HUES6 (cell line): ENCODE measurements around the gene ST8SIA6.
"Not testable (repeated sequence)": the region's sequence is repeated elsewhere in the genome, so short reads cannot be mapped to it uniquely, and the experiment has no call there.

Source experiments
- H3K27ac ChIP-seq: 2 replicates; pipeline ENCODE4 v1.7.0; 2013; ENCODE audit warnings: low read depth, mild to moderate bottlenecking, low read length, inconsistent platforms
- H3K27me3 ChIP-seq: 2 replicates; pipeline ENCODE4 v1.6.1; 2013; ENCODE audit warnings: low read length; ENCODE audit not compliant: control insufficient read depth, insufficient read depth
- H3K36me3 ChIP-seq: 2 replicates; pipeline ENCODE4 v1.6.1; 2013; ENCODE audit warnings: low read length; ENCODE audit not compliant: control insufficient read depth, insufficient read depth
- H3K4me1 ChIP-seq: 2 replicates; pipeline ENCODE4 v1.6.1; 2013; ENCODE audit warnings: low read length; ENCODE audit not compliant: control insufficient read depth, insufficient read depth
- H3K4me3 ChIP-seq: 2 replicates; pipeline ENCODE4 v1.5.1; 2013; ENCODE audit warnings: low read depth, low read length
- H3K9ac ChIP-seq: one replicate; pipeline ENCODE4 v1.6.1; 2013; ENCODE audit warnings: mild to moderate bottlenecking, low read length
- H3K9me3 ChIP-seq: 2 replicates; pipeline ENCODE4 v1.6.1; 2013; ENCODE audit warnings: low read depth, low read length; ENCODE audit not compliant: control insufficient read depth, insufficient read depth

Gene ST8SIA6

GRCh38 chr10:17454161-17455014 lies at the start of gene ST8SIA6:
TSS of gene ST8SIA6 (minus strand) at chr10:17454595. CDS start at chr10:17454255, 340 bp downstream.
- H3K9ac ChIP-seq = peak within 1 kb of the TSS; percentile 44
- H3K4me1 ChIP-seq = peaks cover 18% of the 10 kb centered on the region
- peak within 1 kb of the TSS; percentile 78 for H3K4me3 ChIP-seq
- H3K27me3 ChIP-seq = peaks cover 41% of the 10 kb centered on the region
- H3K27ac ChIP-seq = no peak within 1 kb of the TSS
- H3K36me3 ChIP-seq = peaks cover 6% of the 10 kb centered on the region; the same call in 1 of the 2 replicates
- peaks cover 13% of the 10 kb centered on the region for H3K9me3 ChIP-seq

GRCh38 chr10:17503795-17504194 lies 49.4 kb upstream of the ST8SIA6 start:
- Histone ChIP-seq H3K27me3 (no peaks in the 10 kb centered on the region; the same call in 1 of the 2 replicates), H3K4me3 (no peak overlapping the region), H3K36me3 (no peaks in the 10 kb centered on the region), H3K9ac (no peak overlapping the region), H3K27ac (no peak overlapping the region), H3K9me3 (no peaks in the 10 kb centered on the region), H3K4me1 (peaks cover 4% of the 10 kb centered on the region; the same call in 1 of the 2 replicates)

- Histone ChIP-seq H3K9me3 (no peaks in the 10 kb centered on the region), H3K4me3 (no peak overlapping the region), H3K27ac (no peak overlapping the region), H3K4me1 (peaks cover 4% of the 10 kb centered on the region; the same call in 1 of the 2 replicates), H3K27me3 (no peaks in the 10 kb centered on the region; the same call in 1 of the 2 replicates), H3K9ac (no peak overlapping the region), H3K36me3 (no peaks in the 10 kb centered on the region)
Measured at GRCh38 chr10:17502814-17503213, 48.4 kb upstream of the ST8SIA6 start.

GRCh38 chr10:17499014-17499413 lies 44.6 kb upstream of the ST8SIA6 start:
- not testable (repeated sequence) for H3K4me3 ChIP-seq, H3K9ac ChIP-seq, H3K4me1 ChIP-seq, H3K27me3 ChIP-seq, H3K9me3 ChIP-seq, H3K36me3 ChIP-seq, H3K27ac ChIP-seq

GRCh38 chr10:17497446-17498030 lies 43.1 kb upstream of the ST8SIA6 start:
- Histone ChIP-seq H3K9ac (no peak overlapping the region), H3K4me3 (no peak overlapping the region), H3K9me3 (no peaks in the 10 kb centered on the region), H3K36me3 (no peaks in the 10 kb centered on the region), H3K4me1 (no peaks in the 10 kb centered on the region), H3K27me3 (no peaks in the 10 kb centered on the region), H3K27ac (no peak overlapping the region)

GRCh38 chr10:17494626-17495260 lies 40.3 kb upstream of the ST8SIA6 start:
- no peaks in the 10 kb centered on the region for H3K36me3 ChIP-seq
- no peak overlapping the region for H3K4me3 ChIP-seq
- H3K27ac ChIP-seq = no peak overlapping the region
- H3K4me1 ChIP-seq = no peaks in the 10 kb centered on the region
- H3K27me3 ChIP-seq = no peaks in the 10 kb centered on the region
- no peak overlapping the region for H3K9ac ChIP-seq
- H3K9me3 ChIP-seq = no peaks in the 10 kb centered on the region

GRCh38 chr10:17488848-17489247 lies 34.5 kb upstream of the ST8SIA6 start:
- H3K9me3 ChIP-seq = no peaks in the 10 kb centered on the region
- H3K9ac ChIP-seq = no peak overlapping the region
- H3K36me3 ChIP-seq = no peaks in the 10 kb centered on the region
- no peaks in the 10 kb centered on the region for H3K27me3 ChIP-seq
- no peak overlapping the region for H3K27ac ChIP-seq
- no peaks in the 10 kb centered on the region for H3K4me1 ChIP-seq
- H3K4me3 ChIP-seq = no peak overlapping the region

- peaks cover 8% of the 10 kb centered on the region for H3K9me3 ChIP-seq
- H3K36me3 ChIP-seq = no peaks in the 10 kb centered on the region
- H3K9ac ChIP-seq = no peak overlapping the region
- no peaks in the 10 kb centered on the region for H3K27me3 ChIP-seq
- H3K4me1 ChIP-seq = no peaks in the 10 kb centered on the region
- no peak overlapping the region for H3K27ac ChIP-seq
- no peak overlapping the region for H3K4me3 ChIP-seq
Measured at GRCh38 chr10:17483079-17483478, 28.7 kb upstream of the ST8SIA6 start.

GRCh38 chr10:17479822-17480221 lies 25.4 kb upstream of the ST8SIA6 start:
- Histone ChIP-seq H3K27me3 (no peaks in the 10 kb centered on the region), H3K4me1 (no peaks in the 10 kb centered on the region), H3K9ac (no peak overlapping the region), H3K27ac (no peak overlapping the region), H3K36me3 (no peaks in the 10 kb centered on the region), H3K9me3 (peaks cover 8% of the 10 kb centered on the region), H3K4me3 (no peak overlapping the region)

- Histone ChIP-seq H3K27me3 (no peaks in the 10 kb centered on the region), H3K9me3 (peaks cover 8% of the 10 kb centered on the region), H3K4me1 (no peaks in the 10 kb centered on the region), H3K27ac (no peak overlapping the region), H3K36me3 (no peaks in the 10 kb centered on the region), H3K4me3 (no peak overlapping the region), H3K9ac (no peak overlapping the region)
Measured at GRCh38 chr10:17479015-17479615, 24.7 kb upstream of the ST8SIA6 start.
